ENCODE results near the gene CEP63. TPM values are rescaled to one million over a fixed set of nuclear protein-coding genes. Genes with fewer than 3 reads are reported as not detected.
A peak's percentile ranks its signal among the peaks of the same experiment; 100 is the strongest.

Gene CEP63
- total RNA-seq, 2 donors from 2014 or later: 10.1 to 17.0 TPM

- Mint-ChIP-seq H3K27ac (no peak overlapping the region), H3K27me3 (no peaks in the 10 kb centered on the region), H3K4me3 (no peak overlapping the region), H3K4me1 (peaks cover 5% of the 10 kb centered on the region), H3K9me3 (no peaks in the 10 kb centered on the region), H3K36me3 (ENCODE audit: low read depth) (peaks cover 72% of the 10 kb centered on the region)
- no peak for ATAC-seq (replicated peaks)
These were observed 7.9 kb upstream of the CEP63 start for GRCh38 chr3:134477938-134478337.

- ATAC-seq (replicated peaks): no peak
- Mint-ChIP-seq H3K4me1 (peaks cover 21% of the 10 kb centered on the region), H3K9me3 (no peaks in the 10 kb centered on the region), H3K36me3 (ENCODE audit: low read depth) (peaks cover 91% of the 10 kb centered on the region), H3K4me3 (no peak overlapping the region), H3K27me3 (no peaks in the 10 kb centered on the region), H3K27ac (no peak overlapping the region)
These were observed 5.3 kb upstream of the CEP63 start for GRCh38 chr3:134480546-134480945.

- H3K4me3 Mint-ChIP-seq: no peak overlapping the region
- no peaks in the 10 kb centered on the region for H3K27me3 Mint-ChIP-seq
- no peaks in the 10 kb centered on the region for H3K9me3 Mint-ChIP-seq
- ATAC-seq (replicated peaks): no peak
- peaks cover 88% of the 10 kb centered on the region for H3K36me3 Mint-ChIP-seq (ENCODE audit: low read depth)
- H3K4me1 Mint-ChIP-seq: peaks cover 21% of the 10 kb centered on the region
- peak overlapping the region; percentile 21 for H3K27ac Mint-ChIP-seq
These were observed 4.7 kb upstream of the CEP63 start for GRCh38 chr3:134481166-134481565.

- Mint-ChIP-seq H3K4me1 (peaks cover 29% of the 10 kb centered on the region), H3K9me3 (no peaks in the 10 kb centered on the region), H3K4me3 (no peak overlapping the region), H3K27ac (no peak overlapping the region), H3K27me3 (no peaks in the 10 kb centered on the region), H3K36me3 (ENCODE audit: low read depth) (peaks cover 73% of the 10 kb centered on the region)
- ATAC-seq (replicated peaks): no peak
These were observed 3.2 kb upstream of the CEP63 start for GRCh38 chr3:134482622-134483021.

GRCh38 chr3:134483195-134483900, 2.5 kb upstream of the CEP63 start:
- H3K36me3 Mint-ChIP-seq (ENCODE audit: low read depth): peaks cover 66% of the 10 kb centered on the region
- peak overlapping the region; percentile 11 for H3K27ac Mint-ChIP-seq
- H3K4me1 Mint-ChIP-seq: peaks cover 36% of the 10 kb centered on the region
- H3K4me3 Mint-ChIP-seq: peak overlapping the region; percentile 96
- no peaks in the 10 kb centered on the region for H3K27me3 Mint-ChIP-seq
- ATAC-seq (replicated peaks): no peak
- H3K9me3 Mint-ChIP-seq: no peaks in the 10 kb centered on the region

GRCh38 chr3:134485075-134485717, 661 bp upstream of the CEP63 start:
- ATAC-seq (replicated peaks): peak; percentile 6
- Mint-ChIP-seq H3K36me3 (ENCODE audit: low read depth) (peaks cover 50% of the 10 kb centered on the region), H3K27ac (peak overlapping the region; percentile 98), H3K4me1 (peaks cover 36% of the 10 kb centered on the region), H3K27me3 (no peaks in the 10 kb centered on the region), H3K9me3 (no peaks in the 10 kb centered on the region), H3K4me3 (peak overlapping the region; percentile 96)

GRCh38 chr3:134486577-134487041, 752 bp downstream of the CEP63 start:
- Mint-ChIP-seq H3K36me3 (ENCODE audit: low read depth) (peaks cover 36% of the 10 kb centered on the region), H3K9me3 (no peaks in the 10 kb centered on the region), H3K27me3 (no peaks in the 10 kb centered on the region), H3K27ac (peak overlapping the region; percentile 98), H3K4me1 (peaks cover 36% of the 10 kb centered on the region), H3K4me3 (peak overlapping the region; percentile 96)
- ATAC-seq (replicated peaks): peak; percentile 15

- peaks cover 36% of the 10 kb centered on the region for H3K4me1 Mint-ChIP-seq
- no peaks in the 10 kb centered on the region for H3K27me3 Mint-ChIP-seq
- H3K4me3 Mint-ChIP-seq: peak overlapping the region; percentile 96
- peak overlapping the region; percentile 98 for H3K27ac Mint-ChIP-seq
- no peak for ATAC-seq (replicated peaks)
- H3K36me3 Mint-ChIP-seq (ENCODE audit: low read depth): peaks cover 28% of the 10 kb centered on the region
- H3K9me3 Mint-ChIP-seq: no peaks in the 10 kb centered on the region
These were observed 1.5 kb downstream of the CEP63 start for GRCh38 chr3:134487406-134487805.

GRCh38 chr3:134494495-134494894, 8.6 kb downstream of the CEP63 start:
- Mint-ChIP-seq H3K9me3 (no peaks in the 10 kb centered on the region), H3K27ac (no peak overlapping the region), H3K36me3 (ENCODE audit: low read depth) (peaks cover 38% of the 10 kb centered on the region), H3K27me3 (no peaks in the 10 kb centered on the region), H3K4me3 (no peak overlapping the region), H3K4me1 (peaks cover 19% of the 10 kb centered on the region)
- ATAC-seq (replicated peaks): no peak

GRCh38 chr3:134495980-134496379, 10.1 kb downstream of the CEP63 start:
- H3K27me3 Mint-ChIP-seq: no peaks in the 10 kb centered on the region
- no peaks in the 10 kb centered on the region for H3K9me3 Mint-ChIP-seq
- H3K4me3 Mint-ChIP-seq: no peak overlapping the region
- ATAC-seq (replicated peaks): no peak
- no peak overlapping the region for H3K27ac Mint-ChIP-seq
- H3K36me3 Mint-ChIP-seq (ENCODE audit: low read depth): peaks cover 51% of the 10 kb centered on the region
- peaks cover 23% of the 10 kb centered on the region for H3K4me1 Mint-ChIP-seq

GRCh38 chr3:134496471-134497071, 10.7 kb downstream of the CEP63 start:
- H3K27ac Mint-ChIP-seq: no peak overlapping the region
- H3K36me3 Mint-ChIP-seq (ENCODE audit: low read depth): peaks cover 57% of the 10 kb centered on the region
- H3K4me1 Mint-ChIP-seq: peaks cover 25% of the 10 kb centered on the region
- no peaks in the 10 kb centered on the region for H3K27me3 Mint-ChIP-seq
- H3K9me3 Mint-ChIP-seq: no peaks in the 10 kb centered on the region
- H3K4me3 Mint-ChIP-seq: no peak overlapping the region
- ATAC-seq (replicated peaks): no peak

GRCh38 chr3:134503266-134503665, 17.4 kb downstream of the CEP63 start:
- Mint-ChIP-seq H3K27me3 (no peaks in the 10 kb centered on the region), H3K36me3 (ENCODE audit: low read depth) (peaks cover 90% of the 10 kb centered on the region), H3K4me1 (peaks cover 32% of the 10 kb centered on the region), H3K4me3 (no peak overlapping the region), H3K9me3 (peaks cover 17% of the 10 kb centered on the region), H3K27ac (no peak overlapping the region)
- no peak for ATAC-seq (replicated peaks)

- ATAC-seq (replicated peaks): no peak
- no peak overlapping the region for H3K4me3 Mint-ChIP-seq
- peaks cover 17% of the 10 kb centered on the region for H3K9me3 Mint-ChIP-seq
- peaks cover 30% of the 10 kb centered on the region for H3K4me1 Mint-ChIP-seq
- no peak overlapping the region for H3K27ac Mint-ChIP-seq
- H3K36me3 Mint-ChIP-seq (ENCODE audit: low read depth): peaks cover 91% of the 10 kb centered on the region
- H3K27me3 Mint-ChIP-seq: no peaks in the 10 kb centered on the region
These were observed 18.3 kb downstream of the CEP63 start for GRCh38 chr3:134504132-134504531.

GRCh38 chr3:134505485-134505884, 19.6 kb downstream of the CEP63 start:
- Mint-ChIP-seq H3K36me3 (ENCODE audit: low read depth) (peaks cover 94% of the 10 kb centered on the region), H3K4me1 (peaks cover 31% of the 10 kb centered on the region), H3K9me3 (peaks cover 17% of the 10 kb centered on the region), H3K27me3 (no peaks in the 10 kb centered on the region), H3K4me3 (no peak overlapping the region), H3K27ac (no peak overlapping the region)
- ATAC-seq (replicated peaks): no peak

- Mint-ChIP-seq H3K9me3 (no peaks in the 10 kb centered on the region), H3K27me3 (no peaks in the 10 kb centered on the region), H3K4me3 (no peak overlapping the region), H3K27ac (no peak overlapping the region), H3K36me3 (ENCODE audit: low read depth) (peaks cover 67% of the 10 kb centered on the region), H3K4me1 (peaks cover 11% of the 10 kb centered on the region)
- ATAC-seq (replicated peaks): no peak
These were observed 25.6 kb downstream of the CEP63 start for GRCh38 chr3:134511500-134511899.

Data from activated T-helper 17 cell treated with anti-CD3 and anti-CD28 coated beads, Interleukin-2, amount 50 U/mL, for 72 hours (primary cell).